Measurements from ENCODE around the gene CELA3A.

- 0 out of 2 replicates have a peak, but pooled peaks have one; percentile 2 for TF ChIP-seq CTCF (IDR thresholded peaks at IDR 0.05; ENCODE audit: low read length)
- no peak for TF ChIP-seq EZH2 (IDR thresholded peaks at IDR 0.05; ENCODE audit: borderline replicate concordance, low read length)
Observed at GRCh38 chr1:22024485-22025367, 23.3 kb downstream of the CELA3A start.

Measured in OCI-LY1 (cell line).